HT-29 (cell line): ENCODE results near the gene DYNC1I2. TPM values are rescaled to one million over a fixed set of nuclear protein-coding genes. Genes with fewer than 3 reads are reported as not detected.
"Not testable (repeated sequence)": the region's sequence is repeated elsewhere in the genome, so short reads cannot be mapped to it uniquely, and the experiment has no call there.

Experiments used
- DNase-seq: peaks from one replicate; pipeline ENCODE4 v3.0.0-alpha.2; 2015; ENCODE audit warnings: low spot score
- total RNA-seq: library from RNA; depleted of rRNA; stranded (reverse); fragments of >200 nt; shearing (Covaris generic); gene quantifications from 2 replicates; pipeline ENCODE4 v1.2.3, GENCODE V29; 2014; rRNA removed

Gene DYNC1I2
- total RNA-seq, 1 experiment from 2014 or later, result 27.0 TPM

DNA sequence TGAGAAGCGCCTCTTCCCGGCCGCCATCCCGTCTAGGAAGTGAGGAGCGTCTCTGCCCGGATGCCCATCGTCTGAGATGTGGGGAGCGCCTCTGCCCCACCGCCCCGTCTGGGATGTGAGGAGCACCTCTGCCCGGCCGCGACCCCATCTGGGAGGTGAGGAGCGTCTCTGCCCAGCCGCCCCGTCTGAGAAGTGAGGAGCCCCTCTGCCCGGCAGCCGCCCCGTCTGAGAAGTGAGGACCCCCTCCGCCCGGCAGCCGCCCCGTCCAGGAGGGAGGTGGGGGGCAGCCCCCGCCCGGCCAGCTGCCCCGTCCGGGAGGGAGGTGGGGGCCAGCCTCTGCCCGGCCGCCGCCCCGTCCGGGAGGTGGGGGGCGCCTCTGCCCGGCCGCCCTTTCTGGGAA lies 87.3 kb downstream of the DYNC1I2 start:
- not testable (repeated sequence) for DNase-seq

- DNase-seq, result no peak
Measured at GRCh38 chr2:171778515-171778914, 91.2 kb downstream of the DYNC1I2 start.

- DNase-seq, result no peak
Measured at GRCh38 chr2:171785450-171785849, 98.2 kb downstream of the DYNC1I2 start.

DNA sequence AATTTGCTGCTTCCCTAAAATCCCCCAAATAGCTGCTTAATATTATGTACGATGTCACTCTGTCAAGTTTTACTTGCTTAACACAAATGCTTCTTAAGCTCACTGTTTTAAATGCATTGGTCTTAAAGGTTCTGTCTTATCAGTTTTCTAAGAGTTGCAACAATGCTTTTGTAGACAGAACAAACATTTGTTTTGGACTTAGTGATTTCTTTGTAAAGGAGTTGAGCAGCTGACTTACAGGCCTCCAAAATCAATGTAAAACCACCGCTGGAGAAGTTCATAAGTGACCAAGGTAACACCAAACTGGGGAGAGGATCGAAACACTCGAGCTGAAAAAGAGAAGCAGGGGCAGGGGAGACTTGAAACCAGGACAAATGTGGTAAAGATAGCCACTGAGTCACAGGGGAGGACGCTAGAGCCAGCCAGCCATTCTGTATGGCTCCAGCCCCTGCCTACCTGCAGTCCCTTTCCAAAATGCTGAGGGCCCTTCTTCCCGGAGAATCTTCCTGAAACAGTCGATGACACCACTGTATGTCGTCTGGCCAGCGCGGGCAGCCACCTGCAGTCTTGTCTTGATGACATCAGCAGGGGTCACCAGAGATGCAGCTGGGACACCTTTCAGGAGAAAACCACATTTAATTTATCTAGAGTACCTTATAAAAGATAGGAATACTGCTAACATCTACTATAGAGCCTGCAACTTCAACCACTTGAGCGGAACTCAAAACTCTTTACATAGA lies 100.2 kb downstream of the DYNC1I2 start:
- DNase-seq, result no peak

GRCh38 chr2:171788316-171788993 lies 101.2 kb downstream of the DYNC1I2 start:
- DNase-seq, result no peak

- no peak for DNase-seq
Measured at GRCh38 chr2:171789956-171790355, 102.7 kb downstream of the DYNC1I2 start.

- DNase-seq, result no peak
Measured at GRCh38 chr2:171791361-171791760, 104.1 kb downstream of the DYNC1I2 start.

GRCh38 chr2:171792157-171792556 lies 104.9 kb downstream of the DYNC1I2 start:
- DNase-seq, result no peak

DNA sequence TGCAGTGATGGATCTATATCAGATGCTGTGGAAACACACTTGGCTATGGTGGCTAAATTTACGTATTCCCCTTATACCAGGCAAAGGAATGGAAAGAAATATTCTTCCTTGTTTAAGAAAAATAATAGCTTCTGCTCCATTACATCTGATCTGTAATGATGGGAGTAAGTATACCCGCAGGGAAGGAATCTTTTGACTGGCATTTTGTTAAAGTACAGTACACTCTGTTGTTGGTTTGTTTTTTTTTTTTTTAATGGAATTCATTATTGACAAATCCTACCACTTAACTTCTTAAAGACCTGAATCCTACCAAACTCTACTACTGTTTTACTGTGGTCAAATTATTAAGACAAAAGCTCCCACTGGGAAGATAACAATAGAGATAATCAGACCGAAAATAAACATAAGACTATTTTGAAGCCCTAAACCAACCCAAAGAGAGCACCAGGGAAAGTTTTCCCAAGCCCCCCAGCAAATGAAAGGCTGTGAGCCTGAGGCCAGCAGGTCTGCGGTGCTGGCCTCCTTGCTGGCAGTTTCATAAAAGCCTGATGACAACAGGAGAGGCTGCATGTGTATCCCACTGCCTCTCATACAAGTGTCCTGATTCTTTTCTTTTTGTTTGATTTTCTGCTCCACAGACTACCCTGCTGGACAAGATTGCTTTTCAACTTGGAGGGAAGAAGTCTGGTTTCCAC lies 105.8 kb downstream of the DYNC1I2 start:
- no peak for DNase-seq

GRCh38 chr2:171793691-171794678 lies 106.7 kb downstream of the DYNC1I2 start:
- no peak for DNase-seq

GRCh38 chr2:171794918-171795317 lies 107.6 kb downstream of the DYNC1I2 start:
- DNase-seq, result no peak

Other genes with a start within 250 kb of the DYNC1I2 start
- gene CYBRD1, start 165.0 kb upstream of the DYNC1I2 start, total RNA-seq, result 0.64 and 1.1 TPM in 2 replicates
- gene SLC25A12, start 206.8 kb downstream of the DYNC1I2 start, total RNA-seq, result 10.1 and 10.5 TPM in 2 replicates
- 35.5 and 37.4 TPM in 2 replicates for gene HAT1, start 235.0 kb downstream of the DYNC1I2 start, total RNA-seq